PC-3 (cell line): ENCODE results near the gene UQCR10.

Source experiments
- CTCF ChIP-seq: fragments of 300-600 bp; sonication (generic); conservative IDR thresholded peaks from 2 replicates; pipeline ENCODE4 v1.5.1; 2017; ENCODE audit warnings: antibody characterized with exemption, low read depth, mild to moderate bottlenecking, low read length
- EZH2 ChIP-seq: fragments of 300-600 bp; sonication (generic); IDR thresholded peaks from one replicate; pipeline ENCODE4 v1.6.1; 2017; ENCODE audit warnings: antibody characterized with exemption, mild to moderate bottlenecking, low read length; ENCODE audit not compliant: unreplicated experiment
- EZH2phosphoT487 ChIP-seq: fragments of 300-600 bp; sonication (generic); IDR thresholded peaks from 2 replicates; pipeline ENCODE4 v1.6.1; 2018; ENCODE audit warnings: mild to moderate bottlenecking, antibody characterized with exemption, low read length, borderline replicate concordance

GRCh38 chr22:29813563-29813962 lies 46.4 kb downstream of the UQCR10 start:
- peak; percentile 51 for TF ChIP-seq CTCF
- TF ChIP-seq EZH2: no peak
- no peak for TF ChIP-seq EZH2phosphoT487
